Subcutaneous abdominal adipose tissue (tissue), 5 donors: ENCODE data around the gene ANKS1B.
"Not testable (repeated sequence)": the region's sequence is repeated elsewhere in the genome, so short reads cannot be mapped to it uniquely, and the experiment has no call there.

Source experiments
- H3K27ac ChIP-seq: one replicate; pipeline ENCODE4 v1.7.0; 2013; ENCODE audit warnings: low read depth, mild to moderate bottlenecking, inconsistent platforms, low read length, moderate library complexity
- H3K27me3 ChIP-seq, 5 donors: one replicate each; pipeline ENCODE4 v1.7.0; 2013; ENCODE audit warnings: low read length in 5 of 5, inconsistent platforms in 1 of 5; ENCODE audit not compliant: control insufficient read depth in 5 of 5, insufficient read depth in 4 of 5
- H3K36me3 ChIP-seq, 5 donors: one replicate each; pipeline ENCODE4 v1.7.0; 2013; ENCODE audit warnings: low read length in 5 of 5; ENCODE audit not compliant: control insufficient read depth in 5 of 5, insufficient read depth in 5 of 5
- H3K4me1 ChIP-seq, 5 donors: one replicate each; pipeline ENCODE4 v1.7.0; 2013; ENCODE audit warnings: low read length in 5 of 5, mild to moderate bottlenecking in 3 of 5, moderate library complexity in 1 of 5; ENCODE audit not compliant: control insufficient read depth in 5 of 5, insufficient read depth in 5 of 5
- H3K4me3 ChIP-seq, 5 donors: one replicate each; pipeline ENCODE4 v1.7.0; 2013; ENCODE audit warnings: low read length in 5 of 5, low read depth in 1 of 5
- H3K9ac ChIP-seq, 5 donors: one replicate each; pipeline ENCODE4 v1.7.0; 2013; ENCODE audit warnings: low read length in 5 of 5, mild to moderate bottlenecking in 4 of 5, moderate library complexity in 3 of 5
- H3K9me3 ChIP-seq, 5 donors: one replicate each; pipeline ENCODE4 v1.7.0; 2013; ENCODE audit warnings: low read length in 5 of 5; ENCODE audit not compliant: control insufficient read depth in 5 of 5
- donor health status: healthy.
- donor health status: healthy.
- donor health status: healthy.
- donor health status: healthy.
- donor health status: healthy.

Gene ANKS1B

GRCh38 chr12:99260456-99260996 is 724.2 kb downstream of the ANKS1B start:
- Histone ChIP-seq H3K36me3 (no peaks in the 10 kb centered on the region), H3K9me3 (no peaks in the 10 kb centered on the region), H3K27me3 (no peaks in the 10 kb centered on the region), H3K27ac (no peak overlapping the region), H3K4me1 (peaks cover 0 to 12% (median 8%) of the 10 kb centered on the region in 5 donors), H3K9ac (no peak overlapping the region), H3K4me3 (no peak overlapping the region)

GRCh38 chr12:99259040-99259934 is 725.4 kb downstream of the ANKS1B start:
- Histone ChIP-seq H3K9me3 (no peaks in the 10 kb centered on the region), H3K27me3 (no peaks in the 10 kb centered on the region), H3K4me1 (peaks cover 0 to 12% (median 8%) of the 10 kb centered on the region in 5 donors), H3K4me3 (peak overlapping the region in 2 of 5 donors; percentile 7 to 14), H3K27ac (no peak overlapping the region), H3K36me3 (no peaks in the 10 kb centered on the region), H3K9ac (peak overlapping the region in 1 of 5 donors; percentile 45)

GRCh38 chr12:99257672-99258071 is 727.1 kb downstream of the ANKS1B start:
- no peak overlapping the region for H3K9ac ChIP-seq
- H3K9me3 ChIP-seq: no peaks in the 10 kb centered on the region
- H3K4me3 ChIP-seq: no peak overlapping the region
- peaks cover 0 to 12% (median 8%) of the 10 kb centered on the region in 5 donors for H3K4me1 ChIP-seq
- no peaks in the 10 kb centered on the region for H3K36me3 ChIP-seq
- H3K27ac ChIP-seq: no peak overlapping the region
- H3K27me3 ChIP-seq: no peaks in the 10 kb centered on the region

GRCh38 chr12:99253068-99253467 is 731.7 kb downstream of the ANKS1B start:
- no peaks in the 10 kb centered on the region for H3K9me3 ChIP-seq
- H3K4me3 ChIP-seq: no peak overlapping the region
- no peaks in the 10 kb centered on the region for H3K36me3 ChIP-seq
- H3K27ac ChIP-seq: no peak overlapping the region
- no peaks in the 10 kb centered on the region for H3K4me1 ChIP-seq
- no peak overlapping the region for H3K9ac ChIP-seq
- no peaks in the 10 kb centered on the region for H3K27me3 ChIP-seq

GRCh38 chr12:99250091-99250490 is 734.6 kb downstream of the ANKS1B start:
- no peaks in the 10 kb centered on the region for H3K27me3 ChIP-seq
- H3K4me1 ChIP-seq: no peaks in the 10 kb centered on the region
- no peaks in the 10 kb centered on the region for H3K9me3 ChIP-seq
- no peak overlapping the region for H3K9ac ChIP-seq
- H3K27ac ChIP-seq: no peak overlapping the region
- no peaks in the 10 kb centered on the region for H3K36me3 ChIP-seq
- H3K4me3 ChIP-seq: no peak overlapping the region

GRCh38 chr12:99249543-99249942 is 735.2 kb downstream of the ANKS1B start:
- H3K36me3 ChIP-seq: no peaks in the 10 kb centered on the region
- H3K27ac ChIP-seq: no peak overlapping the region
- H3K27me3 ChIP-seq: no peaks in the 10 kb centered on the region
- no peak overlapping the region for H3K9ac ChIP-seq
- no peaks in the 10 kb centered on the region for H3K4me1 ChIP-seq
- no peak overlapping the region for H3K4me3 ChIP-seq
- no peaks in the 10 kb centered on the region for H3K9me3 ChIP-seq

- not testable (repeated sequence) for H3K27ac ChIP-seq
Measured at GRCh38 chr12:99237907-99238538, 746.7 kb downstream of the ANKS1B start.

GRCh38 chr12:99235381-99235780 is 749.4 kb downstream of the ANKS1B start:
- H3K4me1 ChIP-seq: no peaks in the 10 kb centered on the region
- no peak overlapping the region for H3K9ac ChIP-seq
- H3K27ac ChIP-seq: no peak overlapping the region
- H3K4me3 ChIP-seq: no peak overlapping the region
- H3K27me3 ChIP-seq: no peaks in the 10 kb centered on the region
- H3K36me3 ChIP-seq: peaks cover 0 to 3% (median 0%) of the 10 kb centered on the region in 5 donors
- no peaks in the 10 kb centered on the region for H3K9me3 ChIP-seq

More at GRCh38 chr12:99237907-99238538, 746.7 kb downstream of the ANKS1B start:
- not testable (repeated sequence) for H3K4me3 ChIP-seq, H3K9me3 ChIP-seq, H3K9ac ChIP-seq, H3K27me3 ChIP-seq, H3K4me1 ChIP-seq, H3K36me3 ChIP-seq

GRCh38 chr12:99234702-99235101 is 750.0 kb downstream of the ANKS1B start:
- Histone ChIP-seq H3K27me3 (no peaks in the 10 kb centered on the region), H3K9me3 (no peaks in the 10 kb centered on the region), H3K9ac (no peak overlapping the region), H3K27ac (no peak overlapping the region), H3K4me3 (no peak overlapping the region), H3K4me1 (no peaks in the 10 kb centered on the region), H3K36me3 (peaks cover 0 to 3% (median 0%) of the 10 kb centered on the region in 5 donors)

- H3K9me3 ChIP-seq: no peaks in the 10 kb centered on the region
- H3K9ac ChIP-seq: no peak overlapping the region
- H3K27ac ChIP-seq: no peak overlapping the region
- no peaks in the 10 kb centered on the region for H3K4me1 ChIP-seq
- no peaks in the 10 kb centered on the region for H3K27me3 ChIP-seq
- H3K4me3 ChIP-seq: no peak overlapping the region
- peaks cover 0 to 3% (median 0%) of the 10 kb centered on the region in 5 donors for H3K36me3 ChIP-seq
Measured at GRCh38 chr12:99232324-99232723, 752.4 kb downstream of the ANKS1B start.
